ENCODE data around the gene GOLGB1. TPM values are rescaled to one million over a fixed set of nuclear protein-coding genes. Genes with fewer than 3 reads are reported as not detected.

GOLGB1 gene
- total RNA-seq, 2 experiments from 2014 or later: 14.0 to 15.3 TPM

Other genes starting within 250 kb of the GOLGB1 start
- gene POLQ, start 203.8 kb downstream of the GOLGB1 start, total RNA-seq: 10 to 100 TPM; 20.1 to 20.7 TPM
- not detected for gene ARGFX, start 181.8 kb downstream of the GOLGB1 start, total RNA-seq
- gene FBXO40, start 156.4 kb downstream of the GOLGB1 start, total RNA-seq: not detected
- 100 to 1,000 TPM; 183 to 193 TPM for gene HCLS1, start 88.8 kb downstream of the GOLGB1 start, total RNA-seq
- 10 to 100 TPM; 35.0 to 39.3 TPM for gene IQCB1, start 85.3 kb upstream of the GOLGB1 start, total RNA-seq
- 10 to 100 TPM; 13.9 to 15.0 TPM for gene EAF2, start 85.5 kb upstream of the GOLGB1 start, total RNA-seq
- 1 to 10 TPM in 1 of 2 experiments, under 1 TPM in 1; 0.74 to 1.5 TPM for gene SLC15A2, start 144.7 kb upstream of the GOLGB1 start, total RNA-seq